ENCODE data around the gene CLTCL1.
"Not testable (repeated sequence)": the region's sequence is repeated elsewhere in the genome, so short reads cannot be mapped to it uniquely, and the experiment has no call there.

CLTCL1 gene

DNA sequence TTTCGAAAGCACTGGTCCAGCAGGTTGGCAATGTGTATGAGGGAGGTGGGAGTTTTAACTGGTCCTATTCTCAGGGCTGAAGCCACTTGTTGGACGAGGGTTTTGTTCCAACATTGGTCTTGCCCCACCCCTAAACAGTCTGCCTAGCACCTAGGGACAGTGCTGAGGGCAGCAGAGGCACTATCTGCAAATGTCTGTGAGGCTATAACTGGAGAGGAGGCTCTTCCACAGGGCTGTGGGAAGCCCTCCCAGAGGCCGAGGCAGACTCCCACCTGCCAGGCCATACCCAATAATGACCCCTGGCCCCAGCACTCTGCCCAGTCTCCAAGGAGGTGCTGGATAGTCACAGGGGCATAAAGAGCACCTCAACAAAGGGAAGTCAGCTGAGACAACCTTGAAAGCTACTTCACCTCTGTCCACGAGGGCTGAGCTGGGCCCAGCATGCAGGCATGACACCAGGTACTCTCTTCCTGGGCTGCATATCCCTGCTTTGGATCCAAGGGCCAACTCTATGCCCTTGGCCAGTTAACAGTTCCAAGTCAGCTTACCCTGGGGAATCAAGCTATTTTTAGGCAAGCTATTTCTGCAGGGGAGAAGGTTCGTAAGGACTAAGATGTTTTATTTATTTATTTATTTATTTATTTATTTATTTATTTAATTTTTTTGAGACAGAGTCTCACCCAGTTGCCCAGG lies 72.8 kb downstream of the CLTCL1 start:
- DNase-seq (ENCODE audit: low read depth) = no peak

DNA sequence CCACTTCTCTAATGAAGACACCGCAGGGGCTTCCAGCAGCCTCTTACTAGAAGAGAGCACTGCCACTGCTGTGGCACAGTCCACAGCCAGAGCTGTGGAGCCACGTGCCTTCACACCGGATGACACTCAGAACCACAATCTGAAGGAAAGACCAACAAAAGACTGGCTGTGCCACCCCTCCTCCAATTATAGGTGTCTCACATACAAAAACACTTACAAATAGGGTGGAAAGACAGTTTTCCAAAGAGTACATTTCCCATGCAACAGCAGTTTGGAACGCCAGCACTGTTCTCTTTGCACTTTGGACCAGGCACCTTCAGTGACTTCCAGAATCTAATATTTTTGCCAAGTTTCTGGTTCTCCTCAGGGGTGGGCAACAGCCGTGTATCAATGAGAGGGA lies 74.9 kb downstream of the CLTCL1 start:
- no peak for DNase-seq (ENCODE audit: low read depth)

DNA sequence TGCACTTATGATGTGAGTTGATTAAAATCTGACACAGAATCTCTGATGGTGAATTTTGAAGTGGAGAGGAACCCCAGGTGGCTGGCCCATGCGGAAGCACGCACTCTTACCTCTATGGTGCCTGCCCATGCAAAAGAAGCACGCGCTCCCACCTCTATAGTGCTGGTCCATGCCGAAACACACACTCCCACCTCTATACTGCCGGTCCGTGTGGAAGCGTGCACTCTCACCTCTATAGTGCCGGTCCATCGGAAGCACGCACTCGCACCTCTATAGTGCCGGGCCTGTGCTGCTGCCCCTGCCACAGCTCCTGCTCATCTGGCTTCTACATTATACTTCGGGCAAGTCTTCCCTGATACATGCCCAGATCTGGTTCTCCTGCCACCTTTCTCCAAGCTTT lies 76.2 kb downstream of the CLTCL1 start:
- no peak for DNase-seq (ENCODE audit: low read depth)

DNA sequence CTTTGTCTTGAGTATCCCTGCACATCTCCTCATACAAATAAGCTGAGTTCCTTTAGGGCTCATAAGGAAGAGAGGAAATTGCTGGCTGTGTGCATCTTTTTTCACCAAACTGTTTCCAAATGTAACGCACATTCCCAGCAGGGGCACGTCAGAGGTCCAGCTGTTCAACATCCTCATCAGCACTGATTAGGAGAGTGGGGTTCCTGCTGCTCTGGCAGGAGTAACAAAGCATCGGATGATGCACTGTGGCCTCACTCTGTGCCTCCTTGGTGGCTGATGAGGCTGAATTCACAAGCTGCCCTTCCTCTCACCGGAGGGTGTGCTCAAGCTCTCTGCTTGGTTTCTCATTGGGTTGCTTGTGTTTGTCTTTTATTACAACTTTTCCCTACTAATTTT lies 77.4 kb downstream of the CLTCL1 start:
- DNase-seq (ENCODE audit: low read depth) = no peak

DNA sequence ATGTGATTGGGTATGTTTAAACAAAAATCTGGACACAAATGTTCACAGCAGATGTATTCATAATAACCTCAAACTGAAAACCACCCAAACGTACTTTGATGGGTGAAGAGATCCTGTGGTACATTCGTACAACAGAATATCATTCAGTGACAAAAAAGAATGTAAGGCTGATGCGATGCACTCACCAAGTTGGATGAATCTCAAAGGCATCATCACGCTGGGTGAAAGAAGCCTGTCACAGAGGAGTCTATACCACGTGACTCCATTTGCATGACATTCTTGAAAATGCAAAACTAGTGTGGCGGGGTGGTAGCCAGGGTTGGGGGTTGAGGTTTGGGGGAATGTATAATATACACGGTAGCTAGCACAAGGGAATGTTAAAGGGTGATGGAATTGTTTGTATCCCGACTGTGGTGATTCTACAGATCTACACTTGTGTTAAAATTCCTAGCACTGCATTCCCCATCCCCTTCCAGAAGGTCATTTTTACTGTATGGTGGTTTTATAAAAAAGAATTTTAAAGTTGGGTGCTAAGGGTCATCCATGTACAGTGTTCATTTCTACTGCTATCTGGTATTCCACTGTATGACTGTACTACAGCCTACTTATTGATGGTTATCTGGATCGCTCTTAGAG lies 78.0 kb downstream of the CLTCL1 start:
- no peak for DNase-seq (ENCODE audit: low read depth)

DNA sequence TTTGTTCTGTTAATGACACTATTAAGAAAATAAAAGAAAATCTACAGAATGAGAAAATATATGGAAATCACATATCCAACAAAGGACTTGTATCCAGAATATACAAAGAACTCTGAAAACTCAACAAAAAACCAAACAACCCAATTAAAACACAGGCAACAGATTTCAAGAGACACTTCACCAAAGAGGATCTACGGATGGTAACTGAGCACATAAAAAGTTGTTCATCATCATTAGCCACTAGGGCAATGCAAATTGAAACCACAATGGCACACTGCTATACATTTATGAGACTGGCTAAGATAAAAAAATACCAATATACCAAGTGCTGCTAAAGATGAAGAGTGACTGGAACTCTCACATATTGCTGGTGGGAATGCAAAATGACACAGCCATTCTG lies 78.5 kb downstream of the CLTCL1 start:
- DNase-seq (ENCODE audit: low read depth) = no peak

DNA sequence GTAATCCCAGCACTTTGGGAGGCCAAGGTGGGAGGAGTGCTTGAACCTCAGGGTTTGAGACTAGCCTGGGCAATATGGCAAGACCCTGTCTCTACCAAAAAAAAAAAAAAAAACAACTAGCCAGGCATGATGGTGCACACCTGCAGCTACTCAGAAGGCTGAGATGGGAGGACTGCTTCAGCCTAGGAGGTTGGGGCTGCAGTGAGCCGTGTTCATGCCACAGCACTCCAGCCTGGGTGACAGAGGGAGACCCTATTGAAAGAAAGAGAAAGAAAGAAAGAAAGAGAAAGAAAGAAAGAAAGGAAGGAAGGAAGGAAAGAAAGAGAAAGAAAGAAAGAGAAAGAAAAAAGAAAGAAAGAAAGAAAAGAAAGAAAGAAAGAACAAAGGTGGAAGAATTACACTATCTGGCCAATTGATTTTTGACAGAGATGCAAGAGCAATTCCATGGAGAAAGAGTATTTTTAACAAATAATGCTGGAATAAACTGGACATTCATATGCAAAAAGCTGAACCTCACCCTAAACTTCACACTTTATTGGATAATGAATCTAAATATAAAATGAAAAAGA lies 79.1 kb downstream of the CLTCL1 start:
- DNase-seq (ENCODE audit: low read depth) = no peak

DNA sequence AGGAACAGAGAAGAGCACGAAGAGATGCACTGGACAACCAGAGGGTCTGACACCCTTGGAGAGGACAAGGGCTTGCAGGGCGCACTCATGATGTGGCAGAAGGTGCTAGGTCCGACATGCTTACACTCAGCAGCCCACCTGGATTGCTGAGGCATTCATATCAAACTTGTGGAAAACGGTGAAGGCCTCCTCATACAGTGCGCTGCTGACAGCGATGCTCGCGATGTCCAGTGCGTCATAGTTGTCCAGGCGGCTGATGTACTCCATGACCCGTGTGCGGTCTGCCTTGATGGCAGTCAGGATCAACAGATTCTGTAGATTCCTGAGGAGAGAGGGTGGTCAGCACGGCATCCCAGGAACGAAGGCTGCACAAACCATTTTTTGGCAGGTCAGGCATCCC lies 81.3 kb downstream of the CLTCL1 start:
- DNase-seq (ENCODE audit: low read depth) = no peak

DNA sequence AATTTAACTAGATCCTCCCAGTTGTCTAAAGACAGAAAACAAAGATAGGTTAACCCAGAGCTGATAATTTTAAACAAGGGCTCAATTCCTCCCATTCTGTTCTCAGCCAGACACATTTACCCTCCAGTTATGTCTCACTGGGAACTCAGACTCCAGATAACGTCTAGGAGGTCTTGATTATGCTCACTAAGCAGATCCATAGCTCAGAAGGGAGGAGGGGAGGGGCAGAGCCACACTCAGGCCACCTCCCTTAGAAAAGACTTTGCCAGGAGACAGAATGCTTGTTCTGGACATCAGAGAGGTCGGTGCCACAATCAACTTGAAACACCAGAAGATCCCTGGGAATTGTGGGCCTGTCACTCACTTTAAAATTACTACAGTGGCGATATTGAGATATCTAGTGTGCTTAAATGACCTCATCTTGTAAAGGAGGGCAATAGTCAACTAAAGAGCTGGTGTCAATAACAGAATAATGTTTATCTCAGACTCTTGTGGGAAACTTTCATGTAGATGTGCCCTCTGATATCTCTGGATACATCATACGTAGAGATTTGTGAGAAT lies 83.2 kb downstream of the CLTCL1 start:
- no peak for DNase-seq (ENCODE audit: low read depth)

DNA sequence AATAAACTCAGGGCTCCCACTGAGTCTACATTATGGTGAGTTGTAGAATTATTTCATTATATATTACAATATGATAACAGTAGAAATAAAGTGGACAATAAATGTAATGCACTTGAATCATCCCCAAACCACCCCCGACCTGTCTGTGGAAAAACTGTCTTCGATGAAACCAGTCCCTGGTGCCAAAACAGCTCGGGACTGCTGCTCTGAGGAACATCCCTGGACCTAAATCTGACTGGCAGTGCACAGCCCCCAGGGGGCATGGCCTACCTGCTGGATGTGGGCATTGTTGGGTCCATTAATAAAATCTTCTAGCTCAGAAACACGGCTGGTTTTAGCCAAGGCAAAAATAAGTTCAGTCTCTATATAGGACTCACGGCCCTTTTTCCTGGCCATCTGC lies 83.6 kb downstream of the CLTCL1 start:
- no peak for DNase-seq (ENCODE audit: low read depth)

DNA sequence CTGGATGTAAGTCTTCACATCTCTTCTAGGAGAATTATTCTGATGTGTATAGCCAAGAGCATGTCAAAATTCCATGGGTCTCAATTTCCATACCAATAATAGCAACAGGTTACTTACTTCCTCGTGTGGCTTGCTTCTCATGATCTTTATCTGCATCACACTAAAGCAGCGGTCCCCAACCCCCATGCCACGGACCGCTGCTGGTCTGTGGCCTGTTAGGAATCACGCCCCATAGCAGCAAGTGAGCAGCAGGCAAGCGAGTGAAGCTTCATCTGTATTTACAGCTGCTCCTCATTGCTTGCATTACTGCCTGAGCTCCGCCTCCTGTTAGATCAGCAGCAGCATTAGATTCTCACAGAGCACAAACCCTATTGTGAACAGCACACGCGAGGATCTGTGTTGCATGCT lies 84.1 kb downstream of the CLTCL1 start:
- no peak for DNase-seq (ENCODE audit: low read depth)

DNA sequence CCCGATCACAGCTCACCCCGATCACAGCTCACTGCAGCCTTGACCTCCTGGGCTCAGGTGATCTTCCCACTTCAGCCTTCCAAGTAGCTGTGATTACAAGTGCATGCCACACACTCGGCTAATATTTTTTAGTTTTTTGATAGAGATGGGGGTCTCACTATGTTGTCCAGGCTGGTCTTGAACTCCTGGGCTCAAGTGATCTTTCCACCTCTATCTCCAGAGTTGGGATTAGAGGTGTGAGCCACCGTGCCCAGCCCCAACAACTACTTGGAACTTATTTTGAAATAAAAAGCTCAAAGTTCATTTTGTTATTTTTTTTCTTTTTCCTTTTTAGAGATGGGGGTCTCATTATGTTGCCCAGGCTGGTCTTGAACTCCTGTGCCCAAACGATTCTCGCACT lies 85.2 kb downstream of the CLTCL1 start:
- DNase-seq (ENCODE audit: low read depth) = no peak

DNA sequence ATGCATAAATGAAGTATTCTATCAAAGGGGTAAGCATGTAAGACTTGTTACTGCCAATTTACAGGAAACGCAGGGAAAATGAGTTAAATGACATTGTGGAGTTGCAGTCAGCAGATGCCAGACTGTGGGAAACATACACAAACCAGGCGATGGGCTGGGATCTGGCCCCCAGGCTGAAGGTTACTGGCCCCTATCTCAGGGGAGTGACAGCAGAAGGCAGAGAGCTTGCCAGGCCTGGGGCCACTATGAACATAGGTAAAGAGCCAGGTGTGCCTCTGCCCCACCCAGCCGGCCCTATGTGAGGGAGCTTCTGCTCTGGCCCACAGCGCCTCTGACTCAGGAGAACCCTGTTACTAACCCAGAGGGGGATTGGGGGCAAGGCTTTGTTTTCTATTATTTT lies 86.9 kb downstream of the CLTCL1 start:
- DNase-seq (ENCODE audit: low read depth) = no peak

DNA sequence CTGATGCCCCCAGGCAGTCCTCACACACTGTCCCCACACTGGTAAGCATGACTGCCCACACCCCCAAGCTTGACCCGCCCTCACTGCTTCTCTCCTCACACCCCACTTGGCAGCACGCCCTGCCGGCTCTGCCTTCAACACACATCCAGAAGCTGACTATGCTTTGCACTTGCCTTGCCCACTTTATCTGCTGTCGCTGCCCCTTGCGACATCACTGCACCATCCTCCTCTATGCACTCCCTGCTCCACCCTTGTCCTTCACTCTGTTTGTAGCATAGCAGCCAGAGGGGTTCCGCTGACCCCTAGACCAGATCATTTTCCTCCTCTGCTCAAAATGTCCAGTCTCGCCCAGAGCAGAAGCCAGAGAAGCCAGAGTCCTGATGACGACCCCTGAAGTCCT lies 87.7 kb downstream of the CLTCL1 start:
- no peak for DNase-seq (ENCODE audit: low read depth)

DNA sequence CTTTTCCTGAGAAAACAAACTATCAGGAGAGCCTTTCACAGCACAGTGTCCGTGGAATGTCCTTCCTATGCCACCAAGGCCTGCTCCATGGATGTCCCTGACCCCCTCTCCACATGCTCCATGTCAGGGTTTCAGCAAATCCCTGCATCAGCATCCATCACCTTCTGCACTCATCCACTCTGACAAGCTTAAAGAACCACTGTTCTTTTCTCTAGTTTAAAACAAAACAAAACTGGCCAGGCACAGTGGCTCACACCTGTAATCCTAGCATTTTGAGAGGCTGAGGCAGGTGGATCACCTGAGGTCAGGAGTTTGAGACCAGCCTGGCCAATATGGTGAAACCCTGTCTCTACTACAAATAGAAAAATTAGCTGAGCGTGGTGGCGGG lies 88.7 kb downstream of the CLTCL1 start:
- not testable (repeated sequence) for DNase-seq (ENCODE audit: low read depth)

DNA sequence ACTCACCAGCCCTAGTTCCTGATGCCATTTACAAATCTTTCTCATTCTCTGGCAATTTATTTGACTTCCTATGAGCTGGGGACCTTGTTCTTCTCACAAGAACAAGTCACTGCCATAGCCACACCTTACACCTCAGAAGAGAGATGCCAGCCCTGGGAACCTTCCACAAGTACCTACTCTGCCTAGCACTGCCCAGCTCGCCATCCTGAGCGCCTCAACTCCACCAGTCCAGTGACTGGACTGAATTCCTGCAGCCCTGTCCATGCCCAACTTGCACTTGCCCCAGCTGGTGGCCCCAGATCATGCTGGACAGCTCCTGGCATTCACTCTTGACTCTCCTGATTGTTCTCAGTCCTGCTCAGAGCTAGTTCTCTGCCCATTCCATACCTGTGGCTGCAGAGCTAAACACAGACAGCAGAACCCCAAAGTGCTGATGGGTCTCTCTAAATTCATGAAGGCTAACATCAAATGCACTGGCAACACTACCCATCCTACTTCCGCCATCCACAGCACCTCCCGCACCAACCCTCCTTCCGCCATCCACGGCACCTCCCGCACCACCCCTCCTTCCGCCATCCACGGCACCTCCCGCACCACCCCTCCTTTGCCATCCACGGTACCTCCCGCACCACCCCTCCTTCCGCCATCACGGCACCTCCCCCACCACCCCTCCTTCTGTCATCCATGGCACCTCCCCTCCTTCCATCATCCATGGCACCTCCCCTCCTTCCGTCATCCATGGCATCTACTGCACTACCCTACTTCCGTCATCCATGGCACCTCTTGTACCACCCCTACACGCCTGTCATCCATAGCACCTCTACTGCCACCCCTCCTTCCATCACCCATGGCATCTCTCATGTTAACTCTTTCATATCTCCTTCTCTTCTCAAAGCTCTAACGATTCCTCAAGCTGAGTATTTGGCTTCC lies 89.4 kb downstream of the CLTCL1 start:
- no peak for DNase-seq (ENCODE audit: low read depth)

DNA sequence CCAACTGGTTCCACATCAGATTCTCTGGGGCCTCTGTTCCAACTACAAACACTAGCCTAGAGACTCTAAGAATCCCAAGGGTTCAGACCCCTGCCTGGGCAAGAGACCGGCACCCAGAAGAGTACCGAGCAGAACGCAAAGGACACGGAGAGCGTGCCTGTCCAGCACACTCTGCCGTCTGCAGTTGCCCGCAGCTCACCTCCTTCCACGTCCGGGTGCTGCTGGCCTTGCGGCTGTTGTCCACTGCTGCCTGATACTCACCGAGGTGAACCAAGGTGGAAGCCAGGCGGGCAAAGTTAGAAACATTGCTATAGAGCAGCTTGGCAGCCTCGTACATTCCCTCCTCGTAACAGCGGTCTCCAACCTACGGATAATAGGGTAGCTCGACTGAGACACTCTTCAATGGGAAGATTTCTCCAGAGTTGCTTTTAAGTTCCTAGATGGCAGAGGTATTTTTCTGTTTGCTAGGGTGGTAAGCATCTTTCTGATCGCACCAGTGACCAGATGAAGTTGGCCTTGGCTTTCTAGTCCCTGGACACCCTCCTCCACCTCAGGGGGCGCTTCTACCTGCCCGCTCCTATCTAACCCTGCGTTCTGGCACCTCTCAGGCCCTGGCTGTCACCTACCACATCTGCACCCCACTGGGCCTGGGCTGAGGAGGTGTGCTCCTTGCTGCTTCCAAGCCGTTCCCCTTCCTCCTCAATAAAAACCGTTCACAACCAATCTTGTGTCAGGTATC lies 90.2 kb downstream of the CLTCL1 start:
- DNase-seq (ENCODE audit: low read depth) = no peak

DNA sequence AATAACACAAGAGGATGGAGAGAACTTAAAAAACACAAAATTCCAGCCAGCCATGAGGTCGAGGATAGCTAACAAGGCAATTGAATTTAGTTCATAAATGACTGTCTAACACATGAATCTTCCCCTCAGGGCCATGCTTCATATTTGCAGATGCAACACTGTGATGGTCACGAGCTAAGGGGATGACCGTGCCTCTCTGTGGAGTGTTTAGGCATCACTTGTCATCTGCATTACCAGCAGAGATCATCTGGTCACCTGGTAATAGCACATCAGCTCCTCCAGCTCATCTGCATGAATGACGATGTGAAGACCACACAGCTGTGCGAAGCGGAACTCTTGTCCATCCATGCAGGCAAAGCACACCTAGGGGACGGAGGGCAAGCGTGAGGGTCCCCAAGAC lies 92.0 kb downstream of the CLTCL1 start:
- no peak for DNase-seq (ENCODE audit: low read depth)

DNA sequence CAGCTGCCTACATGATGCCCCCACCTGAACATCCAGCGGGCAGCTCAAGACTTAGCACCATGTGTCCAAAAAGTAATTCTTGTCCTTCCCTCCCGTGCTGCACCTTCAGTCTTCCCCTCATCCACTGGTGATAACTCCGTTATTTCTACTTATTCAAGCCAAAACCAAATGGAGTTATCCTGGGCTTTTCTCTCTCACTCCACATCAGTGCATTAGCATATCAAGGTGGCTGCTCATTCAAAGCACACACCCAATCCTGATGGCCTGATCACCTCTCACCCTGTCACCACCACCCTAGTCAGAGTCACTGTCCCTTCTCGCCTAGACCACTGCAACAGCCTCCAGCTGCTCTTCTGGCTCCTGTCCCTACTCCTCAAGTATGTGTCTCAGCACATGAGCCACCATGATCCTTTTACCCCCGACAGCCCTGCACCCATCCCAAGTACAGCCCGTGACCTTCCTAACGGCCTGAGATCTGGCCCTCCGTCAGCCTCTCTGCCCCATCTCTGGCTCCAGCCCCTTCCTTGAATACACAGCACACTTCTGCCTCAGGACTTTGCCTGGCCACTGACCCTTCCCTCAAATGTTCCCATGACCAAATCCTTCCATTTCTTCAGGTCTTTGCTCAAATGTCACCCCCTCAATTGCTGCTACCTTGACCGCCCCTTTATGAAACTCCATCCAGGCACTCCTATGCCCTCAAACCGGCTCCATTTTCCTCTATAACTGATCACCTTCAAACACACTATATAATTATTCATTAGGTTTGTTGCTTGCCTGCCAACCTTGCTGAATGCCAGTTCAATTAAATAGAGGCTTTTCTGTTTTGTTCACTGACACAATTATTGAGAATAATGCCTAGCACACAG lies 93.3 kb downstream of the CLTCL1 start:
- DNase-seq (ENCODE audit: low read depth) = no peak

DNA sequence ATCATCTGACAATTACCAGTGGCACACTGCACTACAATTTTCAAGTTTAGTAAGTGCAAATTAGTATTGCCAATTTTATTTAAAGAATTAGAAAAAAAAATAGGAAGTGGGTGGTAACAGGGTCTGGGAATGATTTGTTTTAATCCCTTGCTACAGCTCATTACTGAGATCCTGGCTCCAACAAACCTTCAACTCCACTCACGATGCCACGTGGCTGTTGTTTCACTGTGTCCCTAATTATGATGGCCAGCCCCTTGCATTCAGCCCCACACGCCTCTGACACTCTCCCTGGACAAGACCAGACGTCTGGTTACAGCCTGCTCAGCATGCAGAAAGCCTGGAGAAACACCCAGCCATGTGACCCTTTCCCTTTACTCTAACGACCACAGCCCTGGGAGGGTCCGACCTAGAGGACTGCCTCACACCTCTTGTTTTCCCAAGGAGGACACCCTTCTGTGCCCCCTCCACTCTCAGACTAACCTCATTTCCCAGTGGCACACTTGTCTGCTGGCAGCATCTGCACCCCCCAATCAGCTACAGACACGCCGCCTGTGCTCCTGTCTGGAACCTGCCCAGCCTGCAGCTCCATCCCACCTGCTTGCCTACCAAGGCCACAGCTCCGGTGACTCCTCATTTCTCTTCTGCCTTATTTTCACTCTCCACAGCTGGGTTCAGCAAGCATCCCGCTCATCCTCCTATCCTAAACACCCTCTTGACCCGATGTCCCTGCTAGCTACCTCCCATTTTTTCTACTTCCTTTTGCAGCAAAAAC lies 94.5 kb downstream of the CLTCL1 start:
- no peak for DNase-seq (ENCODE audit: low read depth)
